ENCODE results near the gene UBC.
"Not testable (repeated sequence)": the region's sequence is repeated elsewhere in the genome, so short reads cannot be mapped to it uniquely, and the experiment has no call there.

Gene UBC

DNA sequence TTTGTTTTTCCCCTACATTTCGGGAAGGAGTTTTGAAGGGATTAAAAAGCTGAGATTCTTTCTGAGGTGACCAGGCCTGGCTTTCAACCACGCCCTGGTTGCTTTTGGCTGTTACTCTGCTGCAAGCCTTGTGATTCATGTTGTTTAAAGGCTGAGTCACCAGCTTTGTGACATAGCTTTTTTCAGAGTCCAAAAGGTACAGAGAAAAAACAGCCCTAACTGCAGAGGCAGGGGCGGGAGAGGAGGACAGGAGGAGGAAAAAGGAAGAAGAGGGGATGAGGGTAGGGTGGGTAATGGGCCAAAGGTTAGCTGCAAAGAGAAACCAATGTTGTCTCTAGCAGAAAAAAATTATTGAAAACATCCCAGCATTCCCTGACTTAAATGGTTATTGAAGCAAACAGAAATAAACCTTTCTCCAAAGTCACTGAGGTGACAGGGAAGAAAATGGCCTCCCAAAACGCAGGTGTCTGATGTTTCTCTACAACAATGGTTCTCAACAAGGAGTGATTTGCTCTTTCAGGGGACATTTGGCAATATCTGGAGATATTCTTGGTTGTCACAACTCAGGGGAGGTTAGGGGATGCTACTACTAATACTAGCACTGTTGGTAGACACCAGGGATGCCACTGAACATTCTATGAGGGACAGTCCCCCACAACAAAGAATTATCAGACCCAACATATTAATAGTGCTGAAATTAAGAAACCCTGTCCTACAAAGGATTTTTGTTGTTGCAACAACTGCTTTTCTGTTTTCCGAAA lies 2.1 kb upstream of the UBC start:
- peak in 1 of 2 donors; percentile 53 for DNase-seq (ENCODE audit: extremely low read depth in 1 of 2, low read depth in 1 of 2)

DNA sequence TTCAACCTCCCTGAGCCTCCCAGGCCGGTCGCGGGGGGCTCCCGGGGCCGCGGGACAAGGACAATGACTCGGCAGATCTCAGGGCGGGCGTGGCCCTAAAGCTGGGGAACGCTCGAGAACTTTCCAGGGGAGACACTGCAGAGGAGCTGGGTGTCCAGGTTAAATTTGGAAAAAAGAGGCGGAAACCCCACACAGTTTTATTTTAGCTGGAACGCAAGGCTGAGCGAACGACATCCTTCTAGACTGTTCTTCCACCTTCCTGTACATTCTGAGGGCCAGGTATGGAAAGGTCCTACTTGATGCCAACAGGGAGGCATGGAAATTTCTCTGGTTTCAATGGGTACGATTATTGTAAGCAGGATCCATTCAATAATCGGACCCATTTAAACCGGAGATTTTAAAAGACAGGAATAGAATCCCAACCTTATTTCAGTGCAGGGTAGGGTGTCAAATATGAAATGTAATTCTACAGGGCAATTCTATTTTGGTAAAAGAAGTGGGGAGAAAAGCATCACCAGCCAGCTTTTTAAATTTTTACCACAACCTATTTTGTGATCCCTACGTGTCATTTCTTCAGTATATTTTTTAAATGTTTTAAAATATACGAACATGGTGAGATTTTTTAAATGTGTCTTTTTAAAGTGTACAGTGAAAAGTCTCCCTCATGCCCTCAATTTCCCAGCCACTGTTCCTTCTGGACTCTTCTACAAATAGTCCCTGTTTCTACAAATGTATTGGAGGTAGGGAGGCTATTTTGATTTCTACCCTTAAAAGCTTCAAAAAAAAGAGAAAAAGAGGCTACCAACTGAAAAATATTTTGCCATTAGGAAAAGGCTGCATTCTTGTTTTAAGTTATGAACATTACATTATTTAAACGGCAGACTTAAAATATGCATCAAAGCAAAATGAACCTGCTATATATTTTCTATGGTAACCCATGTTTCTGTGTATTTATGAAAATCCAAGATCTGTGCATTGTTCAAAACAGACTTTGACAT lies 1.1 kb upstream of the UBC start:
- DNase-seq (ENCODE audit: extremely low read depth in 1 of 2, low read depth in 1 of 2): no peak

DNA sequence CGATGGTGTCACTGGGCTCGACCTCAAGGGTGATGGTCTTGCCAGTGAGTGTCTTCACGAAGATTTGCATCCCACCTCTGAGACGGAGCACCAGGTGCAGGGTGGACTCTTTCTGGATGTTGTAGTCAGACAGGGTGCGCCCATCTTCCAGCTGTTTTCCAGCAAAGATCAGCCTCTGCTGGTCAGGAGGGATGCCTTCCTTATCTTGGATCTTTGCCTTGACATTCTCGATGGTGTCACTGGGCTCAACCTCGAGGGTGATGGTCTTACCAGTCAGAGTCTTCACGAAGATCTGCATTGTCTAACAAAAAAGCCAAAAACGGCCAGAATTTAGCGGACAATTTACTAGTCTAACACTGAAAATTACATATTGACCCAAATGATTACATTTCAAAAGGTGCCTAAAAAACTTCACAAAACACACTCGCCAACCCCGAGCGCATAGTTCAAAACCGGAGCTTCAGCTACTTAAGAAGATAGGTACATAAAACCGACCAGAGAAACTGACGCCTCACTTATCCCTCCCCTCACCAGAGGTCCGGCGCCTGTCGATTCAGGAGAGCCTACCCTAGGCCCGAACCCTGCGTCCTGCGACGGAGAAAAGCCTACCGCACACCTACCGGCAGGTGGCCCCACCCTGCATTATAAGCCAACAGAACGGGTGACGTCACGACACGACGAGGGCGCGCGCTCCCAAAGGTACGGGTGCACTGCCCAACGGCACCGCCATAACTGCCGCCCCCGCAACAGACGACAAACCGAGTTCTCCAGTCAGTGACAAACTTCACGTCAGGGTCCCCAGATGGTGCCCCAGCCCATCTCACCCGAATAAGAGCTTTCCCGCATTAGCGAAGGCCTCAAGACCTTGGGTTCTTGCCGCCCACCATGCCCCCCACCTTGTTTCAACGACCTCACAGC lies 717 bp downstream of the UBC start:
- DNase-seq (ENCODE audit: extremely low read depth in 1 of 2, low read depth in 1 of 2): peak; percentile 79 to 92

DNA sequence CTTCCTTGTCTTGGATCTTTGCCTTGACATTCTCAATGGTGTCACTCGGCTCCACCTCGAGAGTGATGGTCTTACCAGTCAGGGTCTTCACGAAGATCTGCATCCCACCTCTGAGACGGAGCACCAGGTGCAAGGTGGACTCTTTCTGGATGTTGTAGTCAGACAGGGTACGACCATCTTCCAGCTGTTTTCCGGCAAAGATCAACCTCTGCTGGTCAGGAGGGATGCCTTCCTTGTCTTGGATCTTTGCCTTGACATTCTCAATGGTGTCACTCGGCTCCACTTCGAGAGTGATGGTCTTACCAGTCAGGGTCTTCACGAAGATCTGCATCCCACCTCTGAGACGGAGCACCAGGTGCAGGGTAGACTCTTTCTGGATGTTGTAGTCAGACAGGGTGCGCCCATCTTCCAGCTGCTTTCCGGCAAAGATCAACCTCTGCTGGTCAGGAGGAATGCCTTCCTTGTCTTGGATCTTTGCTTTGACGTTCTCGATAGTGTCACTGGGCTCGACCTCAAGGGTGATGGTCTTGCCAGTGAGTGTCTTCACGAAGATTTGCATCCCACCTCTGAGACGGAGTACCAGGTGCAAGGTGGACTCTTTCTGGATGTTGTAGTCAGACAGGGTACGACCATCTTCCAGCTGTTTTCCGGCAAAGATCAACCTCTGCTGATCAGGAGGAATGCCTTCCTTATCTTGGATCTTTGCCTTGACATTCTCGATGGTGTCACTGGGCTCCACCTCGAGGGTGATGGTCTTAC lies 1.7 kb downstream of the UBC start:
- not testable (repeated sequence) for DNase-seq (ENCODE audit: extremely low read depth in 1 of 2, low read depth in 1 of 2)

DNA sequence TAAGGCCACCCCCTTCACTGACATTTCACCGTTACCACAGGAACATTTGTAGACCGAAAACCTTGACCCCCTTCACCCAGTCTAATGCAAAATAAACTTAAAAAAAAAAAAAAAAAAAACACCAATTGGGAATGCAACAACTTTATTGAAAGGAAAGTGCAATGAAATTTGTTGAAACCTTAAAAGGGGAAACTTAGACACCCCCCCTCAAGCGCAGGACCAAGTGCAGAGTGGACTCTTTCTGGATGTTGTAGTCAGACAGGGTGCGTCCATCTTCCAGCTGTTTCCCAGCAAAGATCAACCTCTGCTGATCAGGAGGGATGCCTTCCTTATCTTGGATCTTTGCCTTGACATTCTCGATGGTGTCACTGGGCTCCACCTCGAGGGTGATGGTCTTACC lies 2.9 kb downstream of the UBC start:
- DNase-seq (ENCODE audit: extremely low read depth in 1 of 2, low read depth in 1 of 2): not testable (repeated sequence)

GRCh38 chr12:124910561-124911478 lies 3.6 kb downstream of the UBC start:
- no peak for DNase-seq (ENCODE audit: extremely low read depth in 1 of 2, low read depth in 1 of 2)

- DNase-seq (ENCODE audit: extremely low read depth in 1 of 2, low read depth in 1 of 2): no peak
Observed at GRCh38 chr12:124909831-124910560, 4.5 kb downstream of the UBC start.

GRCh38 chr12:124906606-124907261 lies 7.7 kb downstream of the UBC start:
- DNase-seq (ENCODE audit: extremely low read depth in 1 of 2, low read depth in 1 of 2): peak; percentile 42 to 85

- DNase-seq (ENCODE audit: extremely low read depth in 1 of 2, low read depth in 1 of 2): no peak
Observed at GRCh38 chr12:124904306-124905098, 9.9 kb downstream of the UBC start.

DNA sequence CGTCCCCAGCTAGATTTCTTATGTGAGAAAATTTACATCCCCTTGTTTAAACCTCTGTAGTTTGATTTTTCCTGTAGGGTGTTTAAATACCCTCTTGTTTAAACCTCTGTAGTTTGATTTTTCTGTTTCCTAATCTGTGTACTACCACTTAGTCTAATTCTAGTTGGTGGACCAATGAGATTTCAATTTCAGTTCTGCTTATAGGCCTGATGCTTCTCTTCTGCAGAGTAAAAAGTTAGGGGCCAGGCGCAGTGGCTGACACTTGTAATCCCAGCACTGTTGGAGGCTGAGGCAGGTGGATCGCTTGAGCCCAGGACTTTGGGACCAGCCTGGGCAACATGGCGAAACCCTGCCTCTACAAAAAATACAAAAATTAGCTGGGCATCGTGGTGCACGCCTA lies 11.5 kb downstream of the UBC start:
- DNase-seq (ENCODE audit: extremely low read depth in 1 of 2, low read depth in 1 of 2): no peak

GRCh38 chr12:124901003-124901402 lies 13.4 kb downstream of the UBC start:
- no peak for DNase-seq (ENCODE audit: extremely low read depth in 1 of 2, low read depth in 1 of 2)

- not testable (repeated sequence) for DNase-seq (ENCODE audit: extremely low read depth in 1 of 2, low read depth in 1 of 2)
Observed at GRCh38 chr12:124900345-124900795, 14.1 kb downstream of the UBC start.

- no peak for DNase-seq (ENCODE audit: extremely low read depth in 1 of 2, low read depth in 1 of 2)
Observed at GRCh38 chr12:124898923-124899294, 15.5 kb downstream of the UBC start.

GRCh38 chr12:124898200-124898922 lies 16.1 kb downstream of the UBC start:
- DNase-seq (ENCODE audit: extremely low read depth in 1 of 2, low read depth in 1 of 2): peak in 1 of 2 donors; percentile 63

- no peak for DNase-seq (ENCODE audit: extremely low read depth in 1 of 2, low read depth in 1 of 2)
Observed at GRCh38 chr12:124896461-124896860, 18.0 kb downstream of the UBC start.

DNA sequence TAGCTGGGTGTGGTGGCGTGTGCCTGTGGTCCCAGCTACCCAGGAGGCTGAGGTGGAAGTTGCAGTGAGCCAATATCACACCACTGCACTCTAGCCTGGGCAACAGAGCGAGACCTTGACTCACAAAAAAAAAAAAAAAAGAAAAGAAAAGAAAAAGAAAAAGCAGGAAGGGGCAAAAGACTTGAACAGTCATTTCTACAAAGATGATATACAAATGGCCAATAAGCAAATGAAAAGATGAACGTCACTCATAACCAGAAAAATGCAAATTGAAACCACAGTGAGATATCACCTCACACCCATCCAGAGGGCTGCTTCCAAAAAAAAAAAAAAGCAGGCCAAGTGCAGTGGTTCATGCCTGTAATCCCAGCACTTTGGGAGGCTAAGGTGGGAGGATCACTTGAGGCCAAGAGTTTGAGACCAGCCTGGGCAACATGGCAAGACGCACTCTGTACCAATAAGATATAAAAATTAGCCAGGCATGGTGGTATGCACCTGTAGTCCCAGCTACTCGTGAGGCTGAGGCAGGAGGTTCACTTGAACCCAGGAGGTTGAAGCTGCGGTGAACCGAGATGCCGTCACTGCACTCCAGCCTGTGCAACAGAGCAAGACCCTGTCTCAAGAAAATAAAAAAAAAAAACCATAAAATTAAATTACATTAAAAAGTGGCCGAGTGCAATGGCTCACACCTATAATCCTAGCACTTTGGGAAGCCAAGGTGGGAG lies 20.5 kb downstream of the UBC start:
- DNase-seq (ENCODE audit: extremely low read depth in 1 of 2, low read depth in 1 of 2): no peak
